HepG2 (cell line): Measurements from ENCODE around the gene NAT9. TPM values are rescaled to one million over a fixed set of nuclear protein-coding genes. Genes with fewer than 3 reads are reported as not detected.
A peak's percentile ranks its signal among the peaks of the same experiment; 100 is the strongest.

Source experiments
- ARHGAP35 ChIP-seq: sonication (generic); formaldehyde crosslinking; IDR thresholded peaks from 2 replicates; pipeline ENCODE4 v1.9.0; 2022; ENCODE audit warnings: mild to moderate bottlenecking, inconsistent platforms, moderate library complexity, missing genetic modification reagents, borderline replicate concordance
- HMGXB3 ChIP-seq: sonication (generic); formaldehyde crosslinking; IDR thresholded peaks from 2 replicates; pipeline ENCODE4 v1.4.0; 2020; ENCODE audit warnings: missing genetic modification reagents, borderline replicate concordance
- KAT8 ChIP-seq: IDR thresholded peaks from 2 replicates; pipeline ENCODE4 v1.6.1; 2016; ENCODE audit warnings: missing genetic modification reagents, missing compliant biosample characterization
- NFIC ChIP-seq: IDR thresholded peaks from 2 replicates; pipeline ENCODE4 v1.6.1; 2012; ENCODE audit warnings: mild to moderate bottlenecking, low read length, inconsistent platforms
- PHF5A ChIP-seq: IDR thresholded peaks from one replicate; pipeline ENCODE4 v1.6.1; 2018; ENCODE audit warnings: low read depth, missing genetic modification reagents; ENCODE audit not compliant: unreplicated experiment
- POGZ ChIP-seq: sonication (generic); formaldehyde crosslinking; IDR thresholded peaks from 2 replicates; pipeline ENCODE4 v1.4.0; 2020; ENCODE audit warnings: mild to moderate bottlenecking, missing genetic modification reagents
- RERE ChIP-seq: IDR thresholded peaks from 2 replicates; pipeline ENCODE4 v1.6.1; 2016; ENCODE audit warnings: low read depth, missing genetic modification reagents, missing compliant biosample characterization
- SATB2 ChIP-seq: sonication (generic); formaldehyde crosslinking; IDR thresholded peaks from 2 replicates; pipeline ENCODE4 v1.5.0; 2020; ENCODE audit warnings: missing genetic modification reagents
- SMAD3 ChIP-seq: sonication (generic); formaldehyde crosslinking; IDR thresholded peaks from 2 replicates; pipeline ENCODE4 v1.4.0; 2020; ENCODE audit warnings: missing genetic modification reagents
- SRF ChIP-seq: IDR thresholded peaks from 2 replicates; pipeline ENCODE4 v1.6.1; 2011; ENCODE audit warnings: mild to moderate bottlenecking, low read depth, low read length, moderate library complexity
- TAF15 ChIP-seq: fragments of 200-400 bp; formaldehyde crosslinking; IDR thresholded peaks from one replicate; pipeline ENCODE4 v1.6.1; 2018; ENCODE audit warnings: mild to moderate bottlenecking, low read depth, low read length; ENCODE audit not compliant: poor library complexity, severe bottlenecking
- TOPORS ChIP-seq: sonication (generic); formaldehyde crosslinking; IDR thresholded peaks from 2 replicates; pipeline ENCODE4 v1.8.0; 2023; ENCODE audit warnings: mild to moderate bottlenecking, missing genetic modification reagents
- ZNF501 ChIP-seq: sonication (generic); formaldehyde crosslinking; IDR thresholded peaks from 2 replicates; pipeline ENCODE4 v1.5.1; 2020; ENCODE audit warnings: mild to moderate bottlenecking, moderate library complexity, missing genetic modification reagents
- ZNF747 ChIP-seq: sonication (generic); formaldehyde crosslinking; IDR thresholded peaks from 2 replicates; pipeline ENCODE4 v1.8.1; 2023; ENCODE audit warnings: missing genetic modification reagents, mild to moderate bottlenecking, borderline replicate concordance
- ZNF770 ChIP-seq: sonication (generic); formaldehyde crosslinking; IDR thresholded peaks from 2 replicates; pipeline ENCODE4 v1.5.0; 2020; ENCODE audit warnings: mild to moderate bottlenecking, missing genetic modification reagents
- ZNF788 ChIP-seq: sonication (generic); formaldehyde crosslinking; IDR thresholded peaks from 2 replicates; pipeline ENCODE4 v1.5.0; 2020; ENCODE audit warnings: mild to moderate bottlenecking, missing genetic modification reagents, borderline replicate concordance
- ZNF816 ChIP-seq: sonication (generic); formaldehyde crosslinking; IDR thresholded peaks from 2 replicates; pipeline ENCODE4 v1.8.0; 2022; ENCODE audit warnings: missing genetic modification reagents, mild to moderate bottlenecking, borderline replicate concordance
- polyA plus RNA-seq, 8 experiments: library from polyadenylated mRNA; depleted of rRNA in 3 of 8; stranded (reverse) in 7 of 8; unstranded in 1 of 8; fragments of >200 nt; fragmentation: Illumina TruSeq in 4 of 8; extraction: Trizol in 4 of 8; gene quantifications; 2 replicates each; pipeline versions ENCODE4 v1.2.1 to v1.2.3, GENCODE V29; 2011 to 2016; ENCODE audit warnings: low read depth in 4 of 8, missing spikeins in 1 of 8, mixed read lengths in 1 of 8; ENCODE audit not compliant: insufficient read depth in 1 of 8
- total RNA-seq, 5 experiments: library from RNA; depleted of rRNA; stranded (reverse); fragments of >200 nt; fragmentation: Illumina TruSeq; extraction: Trizol; gene quantifications; 2 replicates each; pipeline ENCODE4 v1.2.3, GENCODE V29; 2016; ENCODE audit warnings: low read depth in 1 of 5

NAT9 gene
- total and polyA plus RNA-seq, 2 of the 13 experiments (the other 11 are each of a cell fraction or from before 2014, with no cell fraction given): 39.7 to 44.2 TPM

- TF ChIP-seq ZNF747 (CRISPR knock-in tag) (no peak; the same call in 1 of the 2 replicates), POGZ (CRISPR knock-in tag) (no peak), KAT8 (CRISPR knock-in tag) (peak; percentile 70), PHF5A (CRISPR knock-in tag) (peak; percentile 67), ZNF770 (peak; percentile 58), ARHGAP35 (CRISPR knock-in tag) (no peak; the same call in 1 of the 2 replicates), RERE (CRISPR knock-in tag) (no peak), SATB2 (no peak; the same call in 1 of the 2 replicates), HMGXB3 (CRISPR knock-in tag) (peak; percentile 39; the same call in 1 of the 2 replicates), TOPORS (CRISPR knock-in tag) (no peak), ZNF501 (CRISPR knock-in tag) (peak; percentile 85; the same call in 1 of the 2 replicates), ZNF788 (CRISPR knock-in tag) (peak; percentile 61; the same call in 1 of the 2 replicates), ZNF816 (no peak), SRF (0 out of 2 replicates have a peak, but pooled peaks have one; percentile 23), TAF15 (no peak), SMAD3 (peak; percentile 95; the same call in 1 of the 2 replicates), NFIC (peak; percentile 70; the same call in 1 of the 2 replicates)
Observed at GRCh38 chr17:74744714-74745547, 31.2 kb downstream of the NAT9 start (continued).
